H1 (cell line): Measurements from ENCODE around the gene ERLEC1.
"Not testable (repeated sequence)": the region's sequence is repeated elsewhere in the genome, so short reads cannot be mapped to it uniquely, and the experiment has no call there.

ENCODE experiments used
- ATF2 ChIP-seq: IDR thresholded peaks from 2 replicates; pipeline ENCODE4 v1.6.1; 2012; ENCODE audit warnings: low read length, inconsistent platforms
- ATF3 ChIP-seq: IDR thresholded peaks from 2 replicates; pipeline ENCODE4 v1.6.1; 2011; ENCODE audit warnings: low read depth, mild to moderate bottlenecking, low read length; ENCODE audit not compliant: insufficient read depth
- CEBPB ChIP-seq: IDR thresholded peaks from 2 replicates; pipeline ENCODE4 v1.6.1; 2012; ENCODE audit warnings: low read depth, low read length
- CTCF ChIP-seq, 3 experiments: IDR thresholded peaks; 1 replicate in 2 of 3; 2 replicates in 1 of 3; pipeline versions ENCODE4 v1.5.1 to v1.6.1; 2011; ENCODE audit warnings: low read length in 3 of 3, mild to moderate bottlenecking in 3 of 3, inconsistent platforms in 2 of 3, low read depth in 1 of 3, moderate library complexity in 1 of 3; ENCODE audit not compliant: insufficient read depth in 1 of 3; ENCODE audit errors: control extremely low read depth in 1 of 3
- EZH2 ChIP-seq: fragments of 200-600 bp; sonication (generic); IDR thresholded peaks from 2 replicates; pipeline ENCODE4 v1.7.1; 2012; ENCODE audit warnings: low read depth, mild to moderate bottlenecking, moderate library complexity, low read length, inconsistent platforms; ENCODE audit not compliant: severe bottlenecking
- HDAC6 ChIP-seq: IDR thresholded peaks from one replicate; pipeline ENCODE4 v1.7.1; 2012; ENCODE audit warnings: low read depth, mild to moderate bottlenecking, inconsistent platforms, low read length, moderate library complexity
- MAX ChIP-seq: IDR thresholded peaks from 2 replicates; pipeline ENCODE4 v1.6.1; 2012; ENCODE audit warnings: inconsistent platforms
- RAD21 ChIP-seq, 2 experiments: IDR thresholded peaks in 1 of 2; conservative IDR thresholded peaks in 1 of 2; 2 replicates each; pipeline ENCODE4 v1.6.1; 2011; ENCODE audit warnings: low read depth in 2 of 2, low read length in 2 of 2, improper control_type of control experiment in 1 of 2, inconsistent platforms in 1 of 2, mild to moderate bottlenecking in 1 of 2, moderate library complexity in 1 of 2
- ZNF274 ChIP-seq: IDR thresholded peaks from 2 replicates; pipeline ENCODE4 v1.7.0; 2012; ENCODE audit warnings: low read length, borderline replicate concordance; ENCODE audit errors: extremely low read depth

- TF ChIP-seq ATF2; CEBPB; HDAC6; EZH2; CTCF (IDR thresholded peaks at IDR 0.05; ENCODE audit: control extremely low read depth in 1 of 3, insufficient read depth in 1 of 3, low read depth in 1 of 3, low read length in 3 of 3); ATF3; ZNF274; MAX; RAD21 (IDR thresholded peaks at IDR 0.05 in 1 of 2, conservative IDR thresholded peaks at IDR 0.05 in 1 of 2; ENCODE audit: low read depth in 2 of 2, low read length in 2 of 2): not testable (repeated sequence)
These were observed 64.4 kb downstream of the ERLEC1 start for GRCh38 chr2:53851052-53851757.
